ENCODE results near the gene SMAD6. TPM values are rescaled to one million over a fixed set of nuclear protein-coding genes. Genes with fewer than 3 reads are reported as not detected.

The SMAD6 gene
- total and polyA plus RNA-seq, 2 of the 4 experiments (the other 2 are of a cell fraction), result 4.8 to 8.5 TPM

- in situ Hi-C loops (cut with MboI; ENCODE audit: low sequenced_read_pairs), result loop anchor here (5.0 to 25.0 kb wide), 2 partner anchors 68 to 133 kb away; no protein-coding TSS in a partner anchor
- no CpG with 5 or more reads among the region's 1 CpG for WGBS, 2 experiments (ENCODE audit: extremely low coverage in 2 of 2, insufficient read length in 1 of 2)
- BruUV-seq (replicated peaks), result no TSS peak
- Histone ChIP-seq H2AK5ac (ENCODE audit: low read depth, low read length) (peak overlapping the region; percentile 68), H4K20me1 (ENCODE audit: insufficient read depth, low read length) (peaks cover 42% of the 10 kb centered on the region), H3K4me2 (ENCODE audit: low read depth, low read length) (peak overlapping the region; percentile 99), H3K4ac (ENCODE audit: low read depth, low read length) (0 out of 2 replicates have a peak overlapping the region, but pooled peaks have one; percentile 36), H2AK9ac (replicated peaks; ENCODE audit: low read depth, low read length, poor library complexity) (peak overlapping the region; percentile 38), H4K5ac (ENCODE audit: low read depth, low read length) (no peak overlapping the region), H2BK120ac (ENCODE audit: low read depth, low read length) (no peak overlapping the region), H3K9ac (ENCODE audit: low read depth, low read length) (peak overlapping the region; percentile 96), H3K14ac (replicated peaks; ENCODE audit: low read depth, low read length) (peak overlapping the region; percentile 90; the same call in 1 of the 2 replicates), H3K4me1 (ENCODE audit: control insufficient read depth, insufficient read depth, low read length) (peaks cover 25% of the 10 kb centered on the region), H3K9me1 (ENCODE audit: insufficient read depth, low read length) (peaks cover 15% of the 10 kb centered on the region), H3K27ac (ENCODE audit: insufficient read depth, low read length) (peak overlapping the region; percentile 43), H3K9me3 (ENCODE audit: control insufficient read depth, insufficient read depth, low read length) (no peaks in the 10 kb centered on the region), H2BK20ac (ENCODE audit: low read depth, low read length) (no peak overlapping the region), H3K4me3 (ENCODE audit: insufficient read depth, low read depth, low read length) (peak overlapping the region; percentile 72), H4K91ac (ENCODE audit: insufficient read depth, low read depth, low read length) (peak overlapping the region; percentile 38), H3K79me1 (ENCODE audit: low read depth in 1 of 2, low read length in 2 of 2) (peaks cover 14 to 59% of the 10 kb centered on the region in 2 experiments), H3K56ac (ENCODE audit: extremely low read depth, insufficient read depth, low read length) (peak overlapping the region; percentile 19; the same call in 1 of the 2 replicates), H3K18ac (ENCODE audit: low read depth, low read length) (0 out of 2 replicates have a peak overlapping the region, but pooled peaks have one; percentile 4), H3K27me3 (ENCODE audit: control insufficient read depth, insufficient read depth, low read length) (no peaks in the 10 kb centered on the region), H2BK5ac (ENCODE audit: low read depth, low read length, poor library complexity, severe bottlenecking) (no peak overlapping the region), H4K8ac (ENCODE audit: low read depth in 2 of 2, low read length in 2 of 2) (peak overlapping the region in 1 of 2 experiments; percentile 37; a peak in 1 of 4 replicates), H2BK15ac (ENCODE audit: low read depth, low read length) (no peak overlapping the region), H2AFZ (replicated peaks; ENCODE audit: low read length, poor library complexity) (peak overlapping the region; percentile 5), H3K36me3 (ENCODE audit: control insufficient read depth, insufficient read depth, low read length) (peaks cover 4% of the 10 kb centered on the region), H3K23ac (ENCODE audit: low read depth, low read length) (peak overlapping the region; percentile 98)
- intact Hi-C loops (cut with micrococcal nuclease), result loop anchor here (5.0 to 10.0 kb wide), 3 partner anchors 43 to 200 kb away; partner anchors contain the start of genes RPL4 and ZWILCH
- ATAC-seq (ENCODE audit: low read depth) (no peak), DNase-seq (no peak)
- ChIA-PET CTCF (interaction anchor here (0.5 to 4.4 kb wide), 5 partner anchors 69 to 176 kb away, joined by 3 to 17 read pairs (median 3); no protein-coding TSS in a partner anchor), POLR2A (ENCODE audit: unreplicated experiment) (interaction anchor here (0.6 kb wide), 1 partner anchor 10 kb away, joined by 8 read pairs; no protein-coding TSS in a partner anchor)
- TF ChIP-seq USF2 (IDR thresholded peaks at IDR 0.05; ENCODE audit: low read depth, low read length) (no peak), RAD21 (IDR thresholded peaks at IDR 0.05; ENCODE audit: low read length) (no peak), NFE2L2 (IDR thresholded peaks at IDR 0.05; ENCODE audit: low read depth, low read length) (no peak), FOS (IDR thresholded peaks at IDR 0.05; ENCODE audit: low read depth, low read length) (no peak), BHLHE40 (IDR thresholded peaks at IDR 0.05; ENCODE audit: low read depth, low read length) (no peak), RFX5 (IDR thresholded peaks at IDR 0.05; ENCODE audit: low read depth, low read length) (no peak), SMC3 (IDR thresholded peaks at IDR 0.05; ENCODE audit: low read depth, low read length) (no peak), CHD1 (IDR thresholded peaks at IDR 0.05; ENCODE audit: low read depth, low read length) (no peak), MAFK (IDR thresholded peaks at IDR 0.05; ENCODE audit: low read depth, low read length) (no peak), CEBPB (IDR thresholded peaks at IDR 0.05; ENCODE audit: low read depth, low read length) (no peak), CTCF (conservative IDR thresholded peaks at IDR 0.05; ENCODE audit: low read depth, low read length) (no peak), POLR2A (IDR thresholded peaks at IDR 0.05; ENCODE audit: low read depth, low read length) (no peak), RCOR1 (IDR thresholded peaks at IDR 0.05; ENCODE audit: insufficient replicate concordance, low read length) (no peak), MAZ (IDR thresholded peaks at IDR 0.05; ENCODE audit: borderline replicate concordance, low read depth, low read length) (no peak), ELK1 (IDR thresholded peaks at IDR 0.05; ENCODE audit: borderline replicate concordance, low read depth, low read length) (no peak), MXI1 (IDR thresholded peaks at IDR 0.05; ENCODE audit: borderline replicate concordance, low read depth, low read length) (no peak)
- dilution Hi-C loops (cut with HindIII; ENCODE audit: low sequenced_read_pairs, unreplicated experiment), result no loop called here
Measured at GRCh38 chr15:66704803-66705153, 2.7 kb downstream of the SMAD6 start.

All from IMR-90 (cell line).